ENCODE results near the gene KIAA0232.

KIAA0232 gene

GRCh38 chr4:6739920-6740319 lies 42.6 kb upstream of the KIAA0232 start:
- TF ChIP-seq EZH2phosphoT487 (IDR thresholded peaks at IDR 0.05; ENCODE audit: borderline replicate concordance, low read length) (no peak), CTCF (IDR thresholded peaks at IDR 0.05; ENCODE audit: low read depth, low read length, poor library complexity, severe bottlenecking) (no peak)
- H3F3A ChIP-seq (ENCODE audit: control insufficient read depth, insufficient read depth), result no peaks in the 10 kb centered on the region
- no peaks in the 10 kb centered on the region for H4K20me1 ChIP-seq (ENCODE audit: control insufficient read depth, insufficient read depth, low read depth, low read length)
- no peaks in the 10 kb centered on the region for H3K36me3 ChIP-seq (ENCODE audit: control insufficient read depth, low read length)
- no peaks in the 10 kb centered on the region for H3K9me3 ChIP-seq (ENCODE audit: control insufficient read depth, insufficient read depth, low read length)
- no peak overlapping the region for H3K27ac ChIP-seq (ENCODE audit: low read depth, low read length)
- H3K79me2 ChIP-seq (ENCODE audit: control insufficient read depth, low read length), result no peaks in the 10 kb centered on the region
- no peaks in the 10 kb centered on the region for H3K27me3 ChIP-seq (ENCODE audit: control insufficient read depth, low read length)
- no peak overlapping the region for H3K4me3 ChIP-seq (ENCODE audit: low read length)
- no peak overlapping the region for H3K4me2 ChIP-seq (ENCODE audit: low read length)
- no peaks in the 10 kb centered on the region for H3K9me2 ChIP-seq (replicated peaks; ENCODE audit: control insufficient read depth, low read length)
- no peaks in the 10 kb centered on the region for H3K4me1 ChIP-seq (ENCODE audit: control insufficient read depth, low read length)

- TF ChIP-seq EZH2phosphoT487 (IDR thresholded peaks at IDR 0.05; ENCODE audit: borderline replicate concordance, low read length) (no peak), CTCF (IDR thresholded peaks at IDR 0.05; ENCODE audit: low read depth, low read length, poor library complexity, severe bottlenecking) (no peak)
- Histone ChIP-seq H3K27ac (ENCODE audit: low read depth, low read length) (no peak overlapping the region), H3K9me2 (replicated peaks; ENCODE audit: control insufficient read depth, low read length) (no peaks in the 10 kb centered on the region)
Measured at GRCh38 chr4:6740347-6740746, 42.2 kb upstream of the KIAA0232 start.

GRCh38 chr4:6742507-6742906 lies 40.0 kb upstream of the KIAA0232 start:
- Histone ChIP-seq H3K27ac (ENCODE audit: low read depth, low read length) (no peak overlapping the region), H3K4me1 (ENCODE audit: control insufficient read depth, low read length) (no peaks in the 10 kb centered on the region), H3K79me2 (ENCODE audit: control insufficient read depth, low read length) (no peaks in the 10 kb centered on the region), H3K4me3 (ENCODE audit: low read length) (no peak overlapping the region), H4K20me1 (ENCODE audit: control insufficient read depth, insufficient read depth, low read depth, low read length) (no peaks in the 10 kb centered on the region), H3K36me3 (ENCODE audit: control insufficient read depth, low read length) (no peaks in the 10 kb centered on the region), H3F3A (ENCODE audit: control insufficient read depth, insufficient read depth) (no peaks in the 10 kb centered on the region), H3K4me2 (ENCODE audit: low read length) (no peak overlapping the region), H3K27me3 (ENCODE audit: control insufficient read depth, low read length) (no peaks in the 10 kb centered on the region), H3K9me2 (replicated peaks; ENCODE audit: control insufficient read depth, low read length) (no peaks in the 10 kb centered on the region), H3K9me3 (ENCODE audit: control insufficient read depth, insufficient read depth, low read length) (no peaks in the 10 kb centered on the region)
- no peak for TF ChIP-seq EZH2phosphoT487 (IDR thresholded peaks at IDR 0.05; ENCODE audit: borderline replicate concordance, low read length)
- no peak for TF ChIP-seq CTCF (IDR thresholded peaks at IDR 0.05; ENCODE audit: low read depth, low read length, poor library complexity, severe bottlenecking)

More at GRCh38 chr4:6740347-6740746, 42.2 kb upstream of the KIAA0232 start:
- Histone ChIP-seq H3K27me3 (ENCODE audit: control insufficient read depth, low read length) (no peaks in the 10 kb centered on the region), H3F3A (ENCODE audit: control insufficient read depth, insufficient read depth) (no peaks in the 10 kb centered on the region), H3K4me2 (ENCODE audit: low read length) (no peak overlapping the region), H3K79me2 (ENCODE audit: control insufficient read depth, low read length) (no peaks in the 10 kb centered on the region), H3K4me3 (ENCODE audit: low read length) (no peak overlapping the region), H3K4me1 (ENCODE audit: control insufficient read depth, low read length) (no peaks in the 10 kb centered on the region), H3K36me3 (ENCODE audit: control insufficient read depth, low read length) (no peaks in the 10 kb centered on the region), H3K9me3 (ENCODE audit: control insufficient read depth, insufficient read depth, low read length) (no peaks in the 10 kb centered on the region), H4K20me1 (ENCODE audit: control insufficient read depth, insufficient read depth, low read depth, low read length) (no peaks in the 10 kb centered on the region)

- no peaks in the 10 kb centered on the region for H3F3A ChIP-seq (ENCODE audit: control insufficient read depth, insufficient read depth)
- no peaks in the 10 kb centered on the region for H3K27me3 ChIP-seq (ENCODE audit: control insufficient read depth, low read length)
- no peaks in the 10 kb centered on the region for H3K36me3 ChIP-seq (ENCODE audit: control insufficient read depth, low read length)
- no peak for TF ChIP-seq CTCF (IDR thresholded peaks at IDR 0.05; ENCODE audit: low read depth, low read length, poor library complexity, severe bottlenecking)
- TF ChIP-seq EZH2phosphoT487 (IDR thresholded peaks at IDR 0.05; ENCODE audit: borderline replicate concordance, low read length), result no peak
- no peaks in the 10 kb centered on the region for H3K79me2 ChIP-seq (ENCODE audit: control insufficient read depth, low read length)
- no peaks in the 10 kb centered on the region for H3K9me3 ChIP-seq (ENCODE audit: control insufficient read depth, insufficient read depth, low read length)
- H3K4me2 ChIP-seq (ENCODE audit: low read length), result no peak overlapping the region
- H3K4me3 ChIP-seq (ENCODE audit: low read length), result no peak overlapping the region
- no peak overlapping the region for H3K27ac ChIP-seq (ENCODE audit: low read depth, low read length)
- H4K20me1 ChIP-seq (ENCODE audit: control insufficient read depth, insufficient read depth, low read depth, low read length), result no peaks in the 10 kb centered on the region
- no peaks in the 10 kb centered on the region for H3K4me1 ChIP-seq (ENCODE audit: control insufficient read depth, low read length)
- no peaks in the 10 kb centered on the region for H3K9me2 ChIP-seq (replicated peaks; ENCODE audit: control insufficient read depth, low read length)
Measured at GRCh38 chr4:6742989-6743388, 39.5 kb upstream of the KIAA0232 start.
